H1 (cell line): ENCODE data around the gene SRRM5. TPM values are rescaled to one million over a fixed set of nuclear protein-coding genes. Genes with fewer than 3 reads are reported as not detected.
"Not testable (repeated sequence)": the region's sequence is repeated elsewhere in the genome, so short reads cannot be mapped to it uniquely, and the experiment has no call there.

Source experiments
- CTCF ChIA-PET: fragments of 300-600 bp; sonication (Branson Sonifier 250); formaldehyde crosslinking; loops from one replicate; lab custom pipeline; 2021; ENCODE audit not compliant: partially characterized antibody; lab: Charles Lee
- POLR2A ChIA-PET: fragments of 300-600 bp; sonication (Branson Sonifier 250); formaldehyde crosslinking; loops from one replicate; lab custom pipeline; 2021; ENCODE audit warnings: inconsistent platforms; ENCODE audit not compliant: partially characterized antibody; lab: Charles Lee
- DNase-seq, 2 experiments: peaks; one replicate each; pipeline versions ENCODE4 v3.0.0 to v3.0.0-alpha.2; 2010 to 2022; ENCODE audit warnings: low spot score in 2 of 2, low read depth in 1 of 2, mixed read lengths in 1 of 2
- FAIRE-seq: peaks from 2 replicates; lab custom pipeline; 2011; peaks lifted over from hg19 to GRCh38; lab: Jason Lieb, UNC
- H2AFZ ChIP-seq: 2 replicates; pipeline ENCODE4 v1.8.1; 2012; ENCODE audit warnings: low read length, inconsistent platforms
- H2AK5ac ChIP-seq: 2 replicates; pipeline ENCODE4 v1.6.1; 2013; ENCODE audit warnings: low read depth, low read length
- H2BK120ac ChIP-seq: replicated peaks from 2 replicates; pipeline ENCODE3; 2013; ENCODE audit warnings: low read depth, low read length, inconsistent platforms
- H2BK12ac ChIP-seq: 2 replicates; pipeline ENCODE4 v1.6.1; 2013; ENCODE audit warnings: low read depth, low read length
- H2BK15ac ChIP-seq: 2 replicates; pipeline ENCODE4 v1.6.1; 2013; ENCODE audit warnings: low read length
- H2BK20ac ChIP-seq: 2 replicates; pipeline ENCODE4 v1.6.1; 2013; ENCODE audit warnings: low read length
- H2BK5ac ChIP-seq: 2 replicates; pipeline ENCODE4 v1.6.1; 2013; ENCODE audit warnings: low read depth, low read length
- H3K14ac ChIP-seq: 2 replicates; pipeline ENCODE4 v1.6.1; 2013; ENCODE audit warnings: inconsistent platforms; ENCODE audit not compliant: insufficient read length
- H3K18ac ChIP-seq: 2 replicates; pipeline ENCODE4 v1.6.1; 2013; ENCODE audit warnings: low read length; ENCODE audit errors: extremely low read depth
- H3K23ac ChIP-seq: 2 replicates; pipeline ENCODE4 v1.6.1; 2013; ENCODE audit warnings: inconsistent platforms; ENCODE audit not compliant: insufficient read length
- H3K23me2 ChIP-seq: 2 replicates; pipeline ENCODE4 v1.6.1; 2013; ENCODE audit warnings: low read depth, low read length
- H3K27ac ChIP-seq: 2 replicates; pipeline ENCODE4 v1.6.1; 2011; ENCODE audit warnings: low read depth, low read length, inconsistent platforms
- H3K27me3 ChIP-seq, 4 experiments: replicated peaks in 1 of 4; 1 replicate in 1 of 4; 2 replicates in 3 of 4; pipeline versions ENCODE4 v1.6.1 to v1.8.1; 2011 to 2013; ENCODE audit warnings: low read length in 3 of 4, mild to moderate bottlenecking in 3 of 4, inconsistent platforms in 2 of 4, mixed read lengths in 2 of 4, moderate library complexity in 1 of 4; ENCODE audit not compliant: control insufficient read depth in 3 of 4, insufficient read depth in 3 of 4; ENCODE audit errors: extremely low read depth in 1 of 4
- H3K36me3 ChIP-seq, 4 experiments: 2 replicates each; pipeline versions ENCODE4 v1.6.1 to v1.8.1; 2011 to 2013; ENCODE audit warnings: mild to moderate bottlenecking in 4 of 4, low read length in 3 of 4, moderate library complexity in 2 of 4, control low read depth in 1 of 4, inconsistent platforms in 1 of 4; ENCODE audit not compliant: insufficient read depth in 4 of 4, control insufficient read depth in 2 of 4
- H3K4ac ChIP-seq: replicated peaks from 2 replicates; pipeline ENCODE3; 2013; ENCODE audit warnings: low read length, low read depth, mixed read lengths, inconsistent platforms; ENCODE audit not compliant: insufficient read length
- H3K4me1 ChIP-seq, 4 experiments: replicated peaks in 1 of 4; 1 replicate in 1 of 4; 2 replicates in 3 of 4; pipeline versions ENCODE4 v1.6.1 to v1.8.1; 2011 to 2013; ENCODE audit warnings: low read length in 3 of 4, inconsistent platforms in 2 of 4, mixed read lengths in 1 of 4; ENCODE audit not compliant: insufficient read depth in 4 of 4, control insufficient read depth in 3 of 4
- H3K4me2 ChIP-seq, 2 experiments: 2 replicates each; pipeline versions ENCODE4 v1.6.1 to v1.8.1; 2011 to 2013; ENCODE audit warnings: low read depth in 2 of 2, low read length in 2 of 2, control low read depth in 1 of 2, inconsistent platforms in 1 of 2, mild to moderate bottlenecking in 1 of 2; ENCODE audit not compliant: insufficient read depth in 1 of 2
- H3K4me3 ChIP-seq, 4 experiments: fragments of 200-600, 300-600 bp in 1 of 4; sonication (generic), shearing (Covaris generic), sonication (Bioruptor Twin) in 1 of 4; 2 replicates each; pipeline versions ENCODE4 v1.5.1 to v1.8.1; 2011 to 2016; ENCODE audit warnings: low read length in 4 of 4, low read depth in 3 of 4, control low read depth in 2 of 4, inconsistent platforms in 2 of 4, mild to moderate bottlenecking in 2 of 4, mixed read lengths in 1 of 4, moderate library complexity in 1 of 4; ENCODE audit not compliant: insufficient read depth in 2 of 4; ENCODE audit errors: extremely low read depth in 1 of 4
- H3K56ac ChIP-seq: replicated peaks from 2 replicates; pipeline ENCODE3; 2013; ENCODE audit warnings: low read depth, mild to moderate bottlenecking, mixed read lengths, low read length, inconsistent platforms; ENCODE audit not compliant: insufficient read length
- H3K79me1 ChIP-seq: 2 replicates; pipeline ENCODE4 v1.6.1; 2013; ENCODE audit warnings: low read depth, low read length, control low read depth
- H3K79me2 ChIP-seq, 2 experiments: 2 replicates each; pipeline versions ENCODE4 v1.6.1 to v1.8.1; 2012 to 2013; ENCODE audit warnings: low read length in 2 of 2, mild to moderate bottlenecking in 2 of 2, inconsistent platforms in 1 of 2; ENCODE audit not compliant: insufficient read depth in 2 of 2, control insufficient read depth in 1 of 2
- H3K9ac ChIP-seq, 4 experiments: replicated peaks in 1 of 4; 1 replicate in 1 of 4; 2 replicates in 3 of 4; pipeline versions ENCODE4 v1.6.1 to v1.8.1; 2011 to 2013; ENCODE audit warnings: low read depth in 3 of 4, low read length in 3 of 4, control low read depth in 2 of 4, mild to moderate bottlenecking in 2 of 4, moderate library complexity in 2 of 4, inconsistent platforms in 1 of 4; ENCODE audit errors: extremely low read depth in 1 of 4
- H3K9me3 ChIP-seq, 2 experiments: 2 replicates each; pipeline versions ENCODE4 v1.6.1 to v1.8.1; 2012 to 2013; ENCODE audit warnings: mild to moderate bottlenecking in 2 of 2, moderate library complexity in 2 of 2, control low read depth in 1 of 2, inconsistent platforms in 1 of 2, low read depth in 1 of 2, low read length in 1 of 2, mixed read lengths in 1 of 2; ENCODE audit not compliant: insufficient read depth in 2 of 2
- H4K20me1 ChIP-seq, 2 experiments: replicated peaks in 1 of 2; 2 replicates each; pipeline versions ENCODE3 to v1.8.1; 2011 to 2013; ENCODE audit warnings: inconsistent platforms in 2 of 2, low read length in 2 of 2, mild to moderate bottlenecking in 1 of 2; ENCODE audit not compliant: insufficient read depth in 2 of 2, control insufficient read depth in 1 of 2
- H4K5ac ChIP-seq: 2 replicates; pipeline ENCODE4 v1.6.1; 2013; ENCODE audit warnings: low read length, low read depth, mixed read lengths, inconsistent platforms; ENCODE audit not compliant: insufficient read length
- H4K8ac ChIP-seq: 2 replicates; pipeline ENCODE4 v1.8.0; 2013; ENCODE audit warnings: mild to moderate bottlenecking, moderate library complexity, low read length, inconsistent platforms; ENCODE audit not compliant: insufficient read depth; ENCODE audit errors: extremely low read depth
- H4K91ac ChIP-seq: replicated peaks from 2 replicates; pipeline ENCODE3; 2013; ENCODE audit warnings: low read length, mixed read lengths, inconsistent platforms; ENCODE audit not compliant: insufficient read length
- WGBS, 2 experiments: shearing (Covaris generic) in 1 of 2; methylation state at CpG; one replicate each; pipeline versions ENCODE4 v1.1.6 to v1.1.7; 2013 to 2015; ENCODE audit warnings: low lambda C conversion rate in 2 of 2, mixed read lengths in 2 of 2, inconsistent platforms in 1 of 2, low coverage in 1 of 2, missing lambda C conversion rate in 1 of 2; ENCODE audit not compliant: insufficient replicate concordance in 2 of 2, insufficient coverage in 1 of 2, insufficient read length in 1 of 2; ENCODE audit errors: extremely low coverage in 1 of 2, missing lambda C conversion rate in 1 of 2; 5-methylcytosine and 5-hydroxymethylcytosine counted together
- polyA plus RNA-seq, 7 experiments: library from polyadenylated mRNA; depleted of rRNA in 3 of 7; stranded (reverse) in 5 of 7; unstranded in 2 of 7; fragments of >200 nt in 5 of 7; fragments of 200-250 nt in 2 of 7; gene quantifications; 1 replicate in 5 of 7; 2 replicates in 1 of 7; 4 replicates in 1 of 7; pipeline versions ENCODE4 v1.2.1 to v1.2.3, GENCODE V29; 2011 to 2013; ENCODE audit warnings: missing spikeins in 2 of 7, mixed read lengths in 2 of 7
- total RNA-seq: library from RNA; stranded (reverse); fragmentation: NEBNext Ultra II Directional; extraction: Animal tissue kit (Norgen Biotek cat#: 25700); gene quantifications from 2 replicates; pipeline ENCODE4 v1.2.1, GENCODE V29; 2021

The SRRM5 gene
- total and polyA plus RNA-seq, 2 of the 8 experiments (the other 6 are each of a cell fraction or from before 2014, with no cell fraction given): 0.06 to 0.11 TPM

DNA sequence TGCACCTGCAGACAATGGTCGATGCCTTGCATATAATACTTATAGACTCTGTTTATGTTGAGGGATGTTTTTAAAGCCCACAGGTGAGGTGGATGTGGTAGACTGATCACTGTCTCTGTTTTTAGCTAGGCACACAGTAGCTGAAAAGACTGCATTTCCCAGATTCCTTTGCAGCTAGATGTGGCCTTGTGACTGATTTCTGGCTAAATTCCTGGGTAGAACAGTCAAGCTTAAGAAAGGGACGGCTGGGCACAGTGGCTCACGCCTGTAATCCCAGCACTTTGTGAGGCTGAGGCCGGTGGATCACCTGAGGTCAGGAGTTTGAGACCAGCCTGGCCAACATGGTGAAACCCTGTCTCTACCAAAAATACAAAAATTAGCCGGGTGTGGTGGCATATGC, 11.6 kb upstream of the SRRM5 start:
- H3K9me3 ChIP-seq, H3K9ac ChIP-seq, FAIRE-seq, H3K14ac ChIP-seq, H3K4me3 ChIP-seq, H2AFZ ChIP-seq, H3K4me2 ChIP-seq, H3K56ac ChIP-seq, H3K36me3 ChIP-seq, H3K27ac ChIP-seq, H2BK120ac ChIP-seq, H3K4me1 ChIP-seq, H2BK15ac ChIP-seq, H3K23ac ChIP-seq, H3K4ac ChIP-seq, H2BK5ac ChIP-seq, H4K5ac ChIP-seq, H2AK5ac ChIP-seq, DNase-seq, H2BK12ac ChIP-seq, H4K8ac ChIP-seq, H4K91ac ChIP-seq, H3K18ac ChIP-seq, H4K20me1 ChIP-seq, H2BK20ac ChIP-seq, H3K79me1 ChIP-seq, H3K27me3 ChIP-seq: not testable (repeated sequence)
- ChIA-PET CTCF (interaction anchor here (0.8 to 1.9 kb wide), 13 partner anchors 18 to 153 kb away, joined by 3 to 9 read pairs (median 4); no protein-coding TSS in a partner anchor), POLR2A (interaction anchor here (1.0 to 1.8 kb wide), 3 partner anchors 13 to 17 kb away, joined by 3 to 6 read pairs (median 4); no protein-coding TSS in a partner anchor)
- Histone ChIP-seq H3K23me2 (peaks cover 10% of the 10 kb centered on the region; the same call in 1 of the 2 replicates), H3K79me2 (peaks cover 5 to 20% of the 10 kb centered on the region in 2 experiments)
- 86% methylated on average over 5 of the region's 5 CpGs; no CpG with 5 or more reads in 1 of the 2 experiments for WGBS, 2 experiments
